Loucy (cell line): ENCODE measurements around the gene MATCAP1.
A peak's percentile ranks its signal among the peaks of the same experiment; 100 is the strongest.

Experiments
- H2AFZ ChIP-seq: fragments of 200-600 bp; sonication (generic); 2 replicates; pipeline ENCODE4 v1.6.0; 2016; ENCODE audit warnings: antibody characterized with exemption, mild to moderate bottlenecking, low read length, moderate library complexity
- H3F3A ChIP-seq: fragments of 200-600 bp; 2 replicates; pipeline ENCODE4 v1.6.0; 2016; ENCODE audit warnings: antibody characterized with exemption, low read depth, mild to moderate bottlenecking
- H3K27me3 ChIP-seq: fragments of 200-600 bp; sonication (generic); 2 replicates; pipeline ENCODE4 v1.6.1; 2014; ENCODE audit warnings: low read length, mild to moderate bottlenecking; ENCODE audit not compliant: insufficient read depth, poor library complexity, severe bottlenecking
- H3K36me3 ChIP-seq: fragments of 200-600 bp; sonication (generic); 2 replicates; pipeline ENCODE4 v1.6.1; 2016; ENCODE audit warnings: low read length; ENCODE audit not compliant: insufficient read depth
- H3K4me1 ChIP-seq: fragments of 200-600 bp; sonication (generic); 2 replicates; pipeline ENCODE4 v1.5.1; 2014; ENCODE audit warnings: low read length, mild to moderate bottlenecking; ENCODE audit not compliant: insufficient read depth, poor library complexity, severe bottlenecking
- H3K4me2 ChIP-seq: fragments of 200-600 bp; sonication (generic); 2 replicates; pipeline ENCODE4 v1.6.0; 2014; ENCODE audit warnings: antibody characterized with exemption, low read length, low read depth, mild to moderate bottlenecking; ENCODE audit not compliant: poor library complexity, severe bottlenecking
- H3K4me3 ChIP-seq: fragments of 200-600 bp; sonication (generic); 2 replicates; pipeline ENCODE4 v1.5.1; 2014; ENCODE audit warnings: low read length, mild to moderate bottlenecking, mixed read lengths; ENCODE audit not compliant: poor library complexity, severe bottlenecking
- H3K79me2 ChIP-seq: fragments of 200-600 bp; sonication (generic); 2 replicates; pipeline ENCODE4 v1.6.1; 2014; ENCODE audit warnings: low read length; ENCODE audit not compliant: insufficient read depth
- H3K9ac ChIP-seq: fragments of 200-600 bp; sonication (generic); 2 replicates; pipeline ENCODE4 v1.6.0; 2014; ENCODE audit warnings: mild to moderate bottlenecking, low read depth, low read length, moderate library complexity; ENCODE audit not compliant: poor library complexity, severe bottlenecking
- H3K9me2 ChIP-seq: fragments of 200-600 bp; sonication (generic); replicated peaks from 2 replicates; pipeline ENCODE4 v1.6.1; 2016; ENCODE audit warnings: low read depth, low read length, mixed read lengths
- H3K9me3 ChIP-seq: fragments of 200-600 bp; sonication (generic); 2 replicates; pipeline ENCODE4 v1.6.1; 2014; ENCODE audit warnings: mild to moderate bottlenecking, antibody characterized with exemption, low read length, low read depth; ENCODE audit not compliant: insufficient read depth
- H4K20me1 ChIP-seq: fragments of 200-600 bp; sonication (generic); 2 replicates; pipeline ENCODE4 v1.6.0; 2014; ENCODE audit warnings: antibody characterized with exemption, low read length, mild to moderate bottlenecking; ENCODE audit not compliant: insufficient read depth, poor library complexity, severe bottlenecking
- EZH2phosphoT487 ChIP-seq: fragments of 200-600 bp; IDR thresholded peaks from 2 replicates; pipeline ENCODE4 v1.6.1; 2018; ENCODE audit warnings: antibody characterized with exemption, mild to moderate bottlenecking, moderate library complexity, borderline replicate concordance
- TF ChIP-seq, protein P1 (sequence below): fragments of 200-600 bp; sonication (generic); conservative IDR thresholded peaks from 2 replicates; pipeline ENCODE4 v1.5.1; 2014; ENCODE audit warnings: mild to moderate bottlenecking, antibody characterized with exemption, low read length

Gene MATCAP1

DNA sequence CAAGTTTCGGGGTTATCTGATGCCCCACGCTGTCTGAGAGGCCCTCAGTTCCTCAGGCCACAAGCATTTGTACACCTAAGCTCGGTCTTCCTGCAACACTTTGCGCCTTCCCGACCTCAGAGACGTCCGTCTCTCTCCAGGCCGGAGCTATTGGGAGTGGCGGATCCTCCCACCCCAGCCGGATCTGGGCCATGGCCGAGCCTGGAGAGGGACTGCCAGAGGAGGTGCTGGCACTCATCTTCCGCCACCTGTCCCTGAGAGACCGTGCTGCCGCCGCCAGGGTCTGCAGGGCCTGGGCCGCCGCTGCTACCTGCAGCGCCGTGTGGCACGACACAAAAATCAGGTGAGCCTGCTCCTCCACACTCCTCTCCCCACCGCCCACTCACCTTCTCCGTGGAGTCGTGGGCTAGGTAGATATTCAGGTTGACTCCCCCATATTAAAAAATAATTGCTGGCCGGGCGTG is 22.1 kb downstream of the MATCAP1 start:
- Histone ChIP-seq H3K36me3 (no peaks in the 10 kb centered on the region), H2AFZ (no peak overlapping the region), H3K9me3 (no peaks in the 10 kb centered on the region), H3K27me3 (no peaks in the 10 kb centered on the region), H3F3A (no peaks in the 10 kb centered on the region), H3K9ac (no peak overlapping the region), H3K4me1 (peaks cover 11% of the 10 kb centered on the region), H3K4me2 (peak overlapping the region; percentile 84), H3K9me2 (no peaks in the 10 kb centered on the region), H4K20me1 (peaks cover 3% of the 10 kb centered on the region), H3K79me2 (peaks cover 5% of the 10 kb centered on the region; the same call in 1 of the 2 replicates), H3K4me3 (peak overlapping the region; percentile 89)
- TF ChIP-seq, protein P1, sequence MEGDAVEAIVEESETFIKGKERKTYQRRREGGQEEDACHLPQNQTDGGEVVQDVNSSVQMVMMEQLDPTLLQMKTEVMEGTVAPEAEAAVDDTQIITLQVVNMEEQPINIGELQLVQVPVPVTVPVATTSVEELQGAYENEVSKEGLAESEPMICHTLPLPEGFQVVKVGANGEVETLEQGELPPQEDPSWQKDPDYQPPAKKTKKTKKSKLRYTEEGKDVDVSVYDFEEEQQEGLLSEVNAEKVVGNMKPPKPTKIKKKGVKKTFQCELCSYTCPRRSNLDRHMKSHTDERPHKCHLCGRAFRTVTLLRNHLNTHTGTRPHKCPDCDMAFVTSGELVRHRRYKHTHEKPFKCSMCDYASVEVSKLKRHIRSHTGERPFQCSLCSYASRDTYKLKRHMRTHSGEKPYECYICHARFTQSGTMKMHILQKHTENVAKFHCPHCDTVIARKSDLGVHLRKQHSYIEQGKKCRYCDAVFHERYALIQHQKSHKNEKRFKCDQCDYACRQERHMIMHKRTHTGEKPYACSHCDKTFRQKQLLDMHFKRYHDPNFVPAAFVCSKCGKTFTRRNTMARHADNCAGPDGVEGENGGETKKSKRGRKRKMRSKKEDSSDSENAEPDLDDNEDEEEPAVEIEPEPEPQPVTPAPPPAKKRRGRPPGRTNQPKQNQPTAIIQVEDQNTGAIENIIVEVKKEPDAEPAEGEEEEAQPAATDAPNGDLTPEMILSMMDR, result no peak
- TF ChIP-seq EZH2phosphoT487, result no peak

DNA sequence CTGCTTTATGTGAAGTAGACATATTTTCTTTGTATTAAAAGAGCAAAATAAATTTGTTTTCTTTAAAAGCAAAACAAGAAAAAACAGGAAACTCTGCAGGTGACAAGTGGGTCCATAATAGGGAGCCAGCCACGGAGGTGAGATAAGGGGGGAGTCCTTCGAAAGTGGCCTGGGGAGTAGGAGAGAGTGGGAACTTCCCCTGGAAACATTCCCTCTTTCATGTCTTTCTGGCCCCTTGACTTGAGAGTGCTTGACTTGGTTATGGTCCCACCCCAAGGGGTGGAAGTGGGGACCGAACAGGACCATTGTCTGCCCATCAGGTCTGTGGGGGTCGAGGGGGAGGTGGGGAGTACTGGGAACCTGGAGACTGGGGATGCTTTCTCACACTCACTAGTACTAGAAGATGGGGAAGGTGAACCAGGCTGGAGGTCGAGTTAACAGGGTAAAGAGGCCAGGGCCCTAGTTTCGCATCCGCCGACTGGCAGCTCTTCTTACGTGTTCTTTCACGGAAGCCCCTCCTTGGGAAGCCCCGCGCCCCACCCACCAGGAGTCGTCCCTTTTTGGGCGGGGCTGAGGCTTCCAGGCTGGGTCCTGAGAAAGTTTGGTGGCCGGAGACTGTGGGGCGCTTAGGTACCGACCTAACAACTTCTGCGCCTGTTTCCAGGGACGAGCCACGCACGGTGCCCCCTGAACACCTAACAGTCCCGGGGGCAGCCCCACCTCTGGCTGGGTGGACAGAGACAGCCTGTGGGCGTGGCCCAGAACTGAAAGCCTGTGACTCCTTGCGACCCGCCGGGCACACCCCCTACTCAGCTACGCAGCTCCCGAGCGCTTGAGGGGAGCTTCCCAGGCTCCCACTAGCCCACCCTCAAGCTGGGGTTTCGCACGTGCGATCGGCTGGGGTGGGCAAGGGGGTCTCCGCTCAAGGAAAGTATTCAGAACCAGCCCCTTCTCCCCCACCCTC is 24.8 kb downstream of the MATCAP1 start:
- Histone ChIP-seq H3K9ac (peak overlapping the region; percentile 83), H3K79me2 (peaks cover 5% of the 10 kb centered on the region; the same call in 1 of the 2 replicates), H4K20me1 (peaks cover 6% of the 10 kb centered on the region), H3K27me3 (no peaks in the 10 kb centered on the region), H3K4me3 (peak overlapping the region; percentile 89), H3K9me2 (no peaks in the 10 kb centered on the region), H3K9me3 (no peaks in the 10 kb centered on the region), H3K4me2 (peak overlapping the region; percentile 84), H2AFZ (peak overlapping the region; percentile 95), H3F3A (no peaks in the 10 kb centered on the region), H3K4me1 (peaks cover 14% of the 10 kb centered on the region), H3K36me3 (no peaks in the 10 kb centered on the region)
- no peak for TF ChIP-seq EZH2phosphoT487
- TF ChIP-seq, protein P1, result no peak

DNA sequence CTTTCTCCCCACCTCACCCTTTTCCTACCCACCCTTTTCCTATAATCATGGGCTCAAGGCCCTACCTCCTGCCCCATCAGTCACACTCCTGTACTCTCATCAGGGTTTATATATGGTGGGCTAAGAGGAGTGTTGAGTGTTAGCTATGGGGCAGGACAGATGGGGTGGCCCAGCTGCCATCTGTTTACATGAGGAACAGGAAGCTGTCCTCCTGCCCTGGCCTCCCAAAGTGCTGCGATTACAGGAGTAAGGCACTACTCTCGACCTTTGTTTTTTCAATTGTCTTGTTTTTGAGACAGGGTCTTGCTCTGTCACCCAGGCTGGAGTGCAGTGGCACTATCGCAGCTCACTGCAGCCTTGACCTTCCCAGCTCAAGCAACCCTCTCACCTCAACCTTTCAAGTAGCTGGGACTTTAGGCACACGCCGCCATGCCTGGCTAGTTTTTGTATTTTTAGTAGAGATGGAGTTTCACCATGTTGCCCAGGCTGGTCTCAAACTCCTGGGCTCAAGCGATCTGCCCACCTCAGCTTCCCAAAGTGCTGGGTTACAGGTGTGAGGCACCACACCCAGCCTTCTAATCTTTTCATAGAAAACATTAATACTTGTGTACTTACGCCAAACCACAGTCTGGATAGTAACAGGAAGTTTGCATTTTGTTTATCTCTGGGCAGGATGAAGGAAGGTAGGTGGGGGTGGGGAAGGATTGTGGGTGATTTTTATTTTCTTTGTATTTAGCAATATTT is 25.7 kb downstream of the MATCAP1 start:
- H3K79me2 ChIP-seq, result peaks cover 5% of the 10 kb centered on the region; the same call in 1 of the 2 replicates
- TF ChIP-seq, protein P1, result no peak
- no peak for TF ChIP-seq EZH2phosphoT487
- peaks cover 14% of the 10 kb centered on the region for H3K4me1 ChIP-seq
- no peaks in the 10 kb centered on the region for H3F3A ChIP-seq
- no peaks in the 10 kb centered on the region for H3K27me3 ChIP-seq
- H3K4me3 ChIP-seq, result peak overlapping the region; percentile 89
- H3K9me3 ChIP-seq, result no peaks in the 10 kb centered on the region
- peak overlapping the region; percentile 84 for H3K4me2 ChIP-seq
- peaks cover 6% of the 10 kb centered on the region for H4K20me1 ChIP-seq
- H2AFZ ChIP-seq, result no peak overlapping the region
- H3K9ac ChIP-seq, result peak overlapping the region; percentile 83
- H3K9me2 ChIP-seq, result no peaks in the 10 kb centered on the region
- no peaks in the 10 kb centered on the region for H3K36me3 ChIP-seq
